HG03108 (cell line): ENCODE measurements around the gene PSAP.

Experiments used
- ATAC-seq: cut with Tn5 transposase; IDR thresholded peaks from one replicate; pipeline ENCODE4 v1.9.1; 2021; ENCODE audit warnings: moderate library complexity; ENCODE audit not compliant: unreplicated experiment

PSAP gene

DNA sequence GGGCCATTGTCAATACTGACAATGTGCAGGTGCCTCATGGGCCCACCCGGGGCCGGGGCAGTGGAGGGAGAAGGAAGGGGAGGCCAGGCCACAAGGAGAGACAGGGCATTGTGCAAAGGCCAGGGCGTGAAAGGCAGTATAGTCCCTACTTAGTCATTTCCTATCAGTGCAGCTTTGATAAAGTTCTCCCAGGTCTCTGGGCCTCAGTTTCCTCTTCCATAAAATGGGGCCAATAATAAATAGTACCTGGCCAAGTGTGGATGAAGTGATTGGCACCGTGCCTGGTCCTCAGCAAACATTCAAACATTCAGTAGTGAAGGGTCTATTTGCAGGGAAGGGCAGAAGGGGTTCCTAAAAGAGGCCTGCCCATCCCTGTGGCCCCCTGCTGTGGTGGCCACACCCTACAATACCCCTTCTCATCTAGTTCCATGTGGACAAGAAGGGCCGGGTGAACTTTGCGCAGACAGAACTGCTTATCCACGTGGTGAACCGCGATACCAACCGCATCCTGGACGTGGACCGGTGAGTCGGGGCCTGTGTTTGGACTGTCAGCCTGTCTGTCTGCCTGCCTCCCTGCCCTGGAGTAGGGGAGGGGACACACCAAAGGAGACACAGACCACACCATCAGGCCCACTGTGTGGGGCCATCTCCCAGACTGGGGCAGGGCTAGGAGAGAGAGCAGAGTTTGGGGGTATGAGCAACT, 40.9 kb downstream of the PSAP start:
- ATAC-seq = no peak

DNA sequence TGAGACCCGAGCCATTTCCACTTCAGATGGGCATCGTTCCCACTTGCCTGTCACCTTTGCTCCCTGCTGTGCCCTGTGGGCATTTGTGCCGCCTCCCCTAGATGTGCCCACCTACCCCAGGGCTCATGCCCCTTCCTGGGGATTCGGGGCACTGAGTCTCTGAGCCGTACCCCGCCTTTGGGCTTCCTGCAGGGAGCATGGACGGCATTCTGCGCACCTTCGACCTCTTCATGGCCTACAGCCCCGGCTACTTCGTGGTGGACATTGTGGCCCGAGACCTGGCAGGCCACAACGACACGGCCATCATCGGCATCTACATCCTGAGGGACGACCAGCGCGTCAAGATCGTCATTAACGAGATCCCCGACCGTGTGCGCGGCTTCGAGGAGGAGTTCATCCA, 41.4 kb downstream of the PSAP start:
- no peak for ATAC-seq

DNA sequence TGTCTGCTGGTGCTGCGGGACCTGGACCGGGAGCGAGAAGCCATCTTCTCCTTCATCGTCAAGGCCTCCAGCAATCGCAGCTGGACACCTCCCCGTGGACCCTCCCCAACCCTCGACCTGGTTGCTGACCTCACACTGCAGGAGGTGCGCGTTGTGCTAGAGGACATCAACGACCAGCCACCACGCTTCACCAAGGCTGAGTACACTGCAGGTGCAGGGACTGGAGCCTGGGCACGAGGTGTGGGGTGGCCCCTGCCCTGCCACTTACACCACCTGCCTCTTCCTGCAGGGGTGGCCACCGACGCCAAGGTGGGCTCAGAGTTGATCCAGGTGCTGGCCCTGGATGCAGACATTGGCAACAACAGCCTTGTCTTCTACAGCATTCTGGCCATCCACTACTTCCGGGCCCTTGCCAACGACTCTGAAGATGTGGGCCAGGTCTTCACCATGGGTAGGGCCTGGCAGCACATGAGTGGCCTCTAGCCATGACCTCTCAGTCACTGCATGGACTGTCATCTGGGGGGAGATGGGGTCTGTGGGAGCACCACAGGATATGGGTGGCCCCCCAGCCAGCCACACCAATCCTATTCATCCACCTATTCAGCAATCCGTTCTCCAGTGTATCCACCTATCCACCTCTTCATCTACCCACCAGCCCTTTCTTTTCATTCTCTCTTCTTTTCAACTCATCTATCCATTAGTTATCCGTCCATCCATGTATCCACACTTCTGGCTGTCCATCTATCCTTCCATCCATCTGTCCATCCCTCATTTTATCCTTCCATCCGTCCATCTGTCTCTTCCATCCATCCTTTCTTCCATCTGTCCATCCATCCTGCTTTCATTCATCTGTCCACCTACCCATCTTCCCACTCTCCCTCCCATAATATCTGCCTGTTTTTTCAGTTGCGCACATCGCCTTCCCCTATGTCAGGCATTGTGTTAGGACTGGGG, 43.2 kb downstream of the PSAP start:
- ATAC-seq = no peak

DNA sequence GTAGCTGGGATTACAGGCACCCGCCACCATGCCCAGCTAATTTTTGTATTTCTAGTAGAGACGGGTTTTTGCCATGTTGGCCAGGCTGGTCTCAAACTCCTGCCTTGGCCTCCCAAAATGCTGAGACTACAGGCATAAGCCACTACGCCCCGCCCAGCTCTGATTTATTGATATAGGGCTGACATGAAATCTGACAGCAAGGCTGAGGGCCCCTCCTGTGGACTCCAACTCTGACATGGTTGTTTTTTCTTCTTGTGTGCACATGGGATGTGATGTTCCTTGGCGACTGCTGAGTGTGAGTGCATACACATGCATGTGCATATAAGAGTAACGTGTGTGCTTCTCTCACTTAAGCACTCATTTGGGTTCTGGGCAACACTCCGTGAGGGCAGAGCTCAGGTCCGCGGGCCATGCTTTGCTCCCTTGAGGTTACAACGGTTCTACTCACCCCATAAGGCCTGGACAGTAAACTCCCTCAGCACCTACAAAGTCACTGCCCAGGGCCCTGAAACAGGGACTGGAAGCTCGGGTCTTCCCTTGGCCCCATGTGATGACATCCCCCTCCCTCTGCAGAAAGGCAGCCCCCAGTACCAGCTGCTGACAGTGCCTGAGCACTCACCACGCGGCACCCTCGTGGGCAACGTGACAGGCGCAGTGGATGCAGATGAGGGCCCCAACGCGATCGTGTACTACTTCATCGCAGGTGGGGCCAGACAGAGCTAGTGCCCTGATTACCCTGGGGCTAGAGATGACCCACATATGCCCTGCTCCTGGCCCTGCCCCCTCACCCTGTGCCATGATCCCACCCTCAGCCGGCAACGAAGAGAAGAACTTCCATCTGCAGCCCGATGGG, 44.1 kb downstream of the PSAP start:
- no peak for ATAC-seq

DNA sequence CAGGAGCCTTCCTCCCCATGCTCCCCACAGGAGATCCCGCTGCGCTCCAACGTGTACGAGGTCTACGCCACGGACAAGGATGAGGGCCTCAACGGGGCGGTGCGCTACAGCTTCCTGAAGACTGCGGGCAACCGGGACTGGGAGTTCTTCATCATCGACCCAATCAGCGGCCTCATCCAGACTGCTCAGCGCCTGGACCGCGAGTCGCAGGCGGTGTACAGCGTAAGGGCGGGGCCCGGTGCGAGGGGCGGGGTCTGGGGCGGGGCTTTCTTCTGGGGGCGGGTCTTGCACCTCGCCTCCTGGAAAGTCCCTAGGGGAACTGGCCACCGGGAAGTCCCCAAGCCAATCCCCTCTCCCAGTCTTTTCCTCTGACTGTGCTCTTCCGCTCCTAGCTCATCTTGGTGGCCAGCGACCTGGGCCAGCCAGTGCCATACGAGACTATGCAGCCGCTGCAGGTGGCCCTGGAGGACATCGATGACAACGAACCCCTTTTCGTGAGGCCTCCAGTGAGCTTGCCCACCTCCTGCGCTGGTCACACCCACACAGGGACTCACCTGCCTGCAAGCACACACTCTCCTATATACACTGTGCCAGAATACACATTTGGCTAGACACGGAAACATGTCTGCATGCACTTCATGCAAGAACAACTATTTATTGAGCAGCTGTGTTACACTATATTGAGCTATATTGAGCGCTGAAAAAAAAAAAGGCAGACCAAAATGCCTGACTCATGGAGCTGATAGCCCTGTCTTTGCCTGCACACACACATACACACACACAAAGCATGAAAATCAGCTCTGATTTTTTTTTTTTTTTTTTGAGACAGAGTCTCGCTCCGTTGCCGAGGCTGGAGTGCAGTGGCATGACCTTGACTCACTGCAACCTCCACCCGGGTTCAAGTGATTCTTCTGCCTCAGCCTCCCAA, 45.0 kb downstream of the PSAP start:
- no peak for ATAC-seq

DNA sequence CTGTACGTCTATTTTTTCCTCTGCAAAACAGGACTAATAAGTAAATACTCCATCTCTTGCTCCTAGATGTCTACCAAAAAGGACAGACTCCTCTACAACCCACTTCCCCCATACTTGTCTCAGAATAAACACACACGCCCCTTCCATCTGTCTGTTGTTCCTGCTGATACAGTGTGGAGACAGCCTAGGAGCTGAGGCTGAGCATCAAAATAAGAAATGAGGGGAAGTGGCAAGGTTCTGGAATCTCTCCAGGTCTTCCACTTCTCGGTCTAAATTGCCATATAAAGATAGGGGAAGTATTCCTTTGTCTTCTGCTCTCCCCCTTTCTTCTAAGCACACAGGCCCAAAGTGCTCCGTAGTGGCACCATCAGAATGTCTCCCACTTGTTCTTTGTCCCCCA, 47.0 kb downstream of the PSAP start:
- ATAC-seq = no peak

DNA sequence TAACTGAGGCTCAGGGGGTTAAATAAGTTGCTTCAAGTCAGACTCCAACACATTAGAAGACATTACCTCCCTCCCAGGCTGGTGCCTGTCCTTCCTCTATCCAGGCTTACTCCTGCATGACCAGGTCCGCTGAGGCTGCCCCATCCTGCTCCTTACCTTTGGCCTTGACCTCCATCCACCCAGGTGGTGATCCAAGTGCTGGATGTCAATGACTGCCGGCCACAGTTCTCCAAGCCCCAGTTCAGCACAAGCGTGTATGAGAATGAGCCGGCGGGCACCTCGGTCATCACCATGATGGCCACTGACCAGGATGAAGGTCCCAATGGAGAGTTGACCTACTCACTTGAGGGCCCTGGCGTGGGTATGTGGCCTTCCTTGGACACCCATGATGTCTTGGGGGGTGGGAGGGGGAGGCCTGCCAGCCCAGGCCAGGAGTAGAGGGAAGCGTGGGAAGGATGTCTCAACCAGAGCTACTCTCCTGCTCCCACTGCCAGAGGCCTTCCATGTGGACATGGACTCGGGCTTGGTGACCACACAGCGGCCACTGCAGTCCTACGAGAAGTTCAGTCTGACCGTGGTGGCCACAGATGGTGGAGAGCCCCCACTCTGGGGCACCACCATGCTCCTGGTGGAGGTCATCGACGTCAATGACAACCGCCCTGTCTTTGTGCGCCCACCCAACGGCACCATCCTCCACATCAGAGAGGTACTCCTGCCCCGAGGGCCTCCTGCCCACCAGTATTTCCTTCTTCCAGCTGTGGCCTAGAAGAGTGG, 48.1 kb downstream of the PSAP start:
- ATAC-seq = no peak

DNA sequence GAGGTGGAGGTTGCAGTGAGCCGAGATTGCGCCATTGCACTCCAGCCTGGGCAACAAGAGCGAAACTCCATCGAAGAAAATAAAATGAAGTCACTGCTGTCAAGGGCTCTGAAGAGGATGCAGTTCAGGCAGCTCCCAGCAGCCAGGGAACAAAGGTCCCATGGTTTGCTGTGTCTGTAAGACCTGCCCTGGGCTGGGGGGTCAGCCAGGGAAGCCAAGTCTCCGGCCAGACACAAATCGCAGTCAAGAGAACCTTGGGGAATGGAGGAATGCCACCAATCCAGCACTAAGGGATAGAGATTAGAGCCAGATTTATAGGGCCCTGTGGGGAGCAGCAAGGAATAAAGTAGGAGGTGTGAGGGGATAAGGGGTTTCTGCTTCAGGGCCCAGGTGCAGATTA, 48.8 kb downstream of the PSAP start:
- no peak for ATAC-seq

DNA sequence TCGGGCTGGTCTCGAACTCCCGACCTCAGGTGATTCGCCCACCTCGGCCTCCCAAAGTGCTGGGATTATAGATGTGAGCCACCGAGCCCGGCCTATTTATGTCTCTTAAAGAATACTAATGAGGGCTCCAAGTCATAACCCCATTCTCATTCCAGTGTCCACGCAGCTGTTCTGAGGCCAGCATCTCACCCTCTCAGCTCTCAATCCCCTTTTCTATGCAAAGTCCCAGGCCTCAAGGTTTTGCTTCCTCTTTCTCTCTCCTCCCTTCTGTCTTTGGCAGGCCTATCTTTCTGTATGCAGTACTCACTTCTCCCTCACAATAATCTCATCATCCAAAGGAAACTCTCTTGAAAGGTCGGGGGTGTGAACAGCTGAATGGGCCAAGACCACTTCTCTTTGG, 49.7 kb downstream of the PSAP start:
- ATAC-seq = peak; percentile 81

DNA sequence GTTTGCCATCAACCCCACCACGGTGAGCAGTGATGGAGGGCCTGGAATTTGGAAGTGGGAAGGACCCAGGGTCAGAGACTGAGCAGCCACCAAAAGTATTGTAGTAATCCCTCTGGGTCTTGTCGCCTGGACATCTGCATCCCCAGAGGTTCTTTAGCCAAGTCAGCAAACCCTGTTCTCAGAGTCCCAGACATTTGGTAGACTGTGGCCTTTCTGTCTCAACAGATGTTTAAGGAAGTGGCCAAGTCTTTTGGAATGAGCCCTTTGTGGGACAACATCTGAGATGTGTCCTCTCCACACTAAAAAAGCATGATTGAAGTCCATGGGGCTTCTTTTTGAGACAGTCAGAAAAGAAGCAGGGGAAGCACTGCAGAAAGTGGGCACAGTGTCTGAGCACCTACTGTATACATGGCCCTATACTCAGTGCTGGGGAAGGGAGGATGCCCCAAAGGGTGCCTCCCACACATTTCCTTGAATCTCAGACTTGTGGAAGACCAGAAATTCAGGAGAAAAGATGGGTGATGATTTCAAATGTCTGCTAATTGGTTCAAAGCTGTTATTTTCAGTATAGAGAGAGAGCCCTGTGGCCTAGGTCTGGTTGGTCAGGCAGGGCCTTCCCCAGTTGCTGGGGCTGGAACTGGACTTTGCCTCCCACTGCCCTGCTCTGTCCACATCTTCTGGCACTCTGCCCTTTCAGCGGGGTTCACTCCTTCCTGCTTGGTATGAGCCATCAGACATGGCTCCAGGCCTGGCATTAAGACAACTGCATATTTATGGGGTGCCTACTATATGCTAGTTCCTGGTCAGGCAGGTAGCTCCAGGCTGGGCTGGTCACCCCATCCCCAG, 51.2 kb downstream of the PSAP start:
- ATAC-seq = no peak

DNA sequence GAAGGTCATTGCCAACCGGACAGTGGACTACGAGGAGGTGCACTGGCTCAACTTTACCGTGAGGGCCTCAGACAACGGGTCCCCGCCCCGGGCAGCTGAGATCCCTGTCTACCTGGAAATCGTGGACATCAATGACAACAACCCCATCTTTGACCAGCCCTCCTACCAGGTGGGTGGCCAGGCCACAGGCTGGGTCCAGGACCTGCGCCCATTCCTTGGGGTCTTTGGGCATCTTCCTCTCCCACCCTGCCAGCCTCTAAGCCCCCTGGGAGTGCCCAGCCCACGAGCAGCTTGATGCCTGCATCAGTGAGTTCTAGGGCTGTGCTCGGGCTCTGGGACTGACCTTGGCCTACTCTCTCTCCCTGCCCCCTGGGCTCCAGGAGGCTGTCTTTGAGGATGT, 51.9 kb downstream of the PSAP start:
- ATAC-seq = no peak

DNA sequence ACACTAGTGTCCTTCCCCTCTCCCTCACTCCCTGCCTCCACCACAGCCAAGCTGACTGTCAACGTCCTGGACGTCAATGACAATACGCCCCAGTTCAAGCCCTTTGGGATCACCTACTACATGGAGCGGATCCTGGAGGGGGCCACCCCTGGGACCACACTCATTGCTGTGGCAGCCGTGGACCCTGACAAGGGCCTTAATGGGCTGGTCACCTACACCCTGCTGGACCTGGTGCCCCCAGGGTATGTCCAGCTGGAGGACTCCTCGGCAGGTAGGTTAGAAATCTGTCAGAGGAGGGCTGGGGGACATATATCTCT, 52.8 kb downstream of the PSAP start:
- no peak for ATAC-seq

DNA sequence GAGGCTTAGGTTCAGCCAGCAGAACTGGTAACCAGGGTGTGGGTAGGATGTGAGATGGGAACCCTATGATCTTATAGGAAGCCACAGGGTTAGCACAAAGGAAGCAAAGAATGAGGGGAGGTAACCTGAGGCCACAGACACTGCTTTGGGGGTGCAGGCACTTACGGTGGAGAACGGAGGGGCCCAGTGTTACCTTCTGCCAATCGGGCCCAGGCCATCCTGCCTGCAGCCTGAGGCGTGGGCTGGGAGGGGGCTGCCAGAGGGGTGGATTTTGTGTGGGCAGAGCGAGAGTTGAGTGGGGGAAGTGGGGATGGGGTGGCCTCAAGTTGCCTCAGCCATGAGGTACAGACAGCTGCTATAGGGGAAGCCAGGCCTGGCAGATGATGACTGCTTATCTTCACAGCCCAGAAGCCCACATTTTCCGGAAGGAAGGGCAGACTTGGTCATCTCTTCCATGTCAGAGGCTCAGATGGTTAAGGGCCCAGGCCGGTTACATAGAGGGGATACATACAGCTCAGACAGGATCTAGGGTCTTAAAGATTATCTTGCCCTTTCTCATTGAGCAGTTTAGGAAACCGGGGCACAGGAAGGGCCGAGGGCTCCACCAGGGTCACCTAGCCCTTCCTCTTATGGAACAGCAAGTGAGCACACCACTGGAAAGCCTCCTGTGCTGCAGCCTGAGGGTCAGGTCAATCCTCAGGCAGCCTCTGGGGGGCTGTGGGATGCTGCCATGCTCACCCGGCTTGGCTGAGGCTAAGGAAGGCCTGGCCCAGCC, 53.3 kb downstream of the PSAP start:
- ATAC-seq = no peak

DNA sequence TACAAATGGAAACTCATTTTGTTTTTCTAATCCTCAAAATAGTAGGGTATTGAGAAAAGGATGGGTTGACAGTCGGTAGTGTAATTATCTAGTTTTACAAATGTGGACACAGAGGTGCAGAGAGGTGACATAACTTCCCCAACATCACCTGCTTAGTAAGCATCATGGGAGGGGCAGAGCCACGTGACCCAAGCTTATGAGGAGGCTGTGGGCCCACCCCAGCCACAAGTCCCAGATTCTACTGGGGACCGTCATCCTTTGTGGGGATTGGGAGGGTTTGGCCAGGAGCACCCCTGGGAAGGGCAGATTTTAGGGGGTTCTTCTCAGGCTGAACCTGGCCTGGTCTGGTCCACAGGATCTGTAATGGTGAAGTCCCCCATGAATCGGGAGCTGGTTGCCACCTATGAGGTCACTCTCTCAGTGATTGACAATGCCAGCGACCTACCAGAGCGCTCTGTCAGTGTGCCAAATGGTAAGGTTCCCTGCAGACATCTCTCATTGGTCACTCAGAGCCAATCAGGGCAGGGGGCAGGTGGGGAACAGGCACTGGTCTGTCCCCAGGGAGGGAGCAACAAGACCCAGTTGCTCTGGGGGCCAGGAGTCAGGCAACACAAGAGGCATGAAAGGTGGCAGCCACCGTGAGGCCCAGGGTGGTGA, 54.2 kb downstream of the PSAP start:
- no peak for ATAC-seq

DNA sequence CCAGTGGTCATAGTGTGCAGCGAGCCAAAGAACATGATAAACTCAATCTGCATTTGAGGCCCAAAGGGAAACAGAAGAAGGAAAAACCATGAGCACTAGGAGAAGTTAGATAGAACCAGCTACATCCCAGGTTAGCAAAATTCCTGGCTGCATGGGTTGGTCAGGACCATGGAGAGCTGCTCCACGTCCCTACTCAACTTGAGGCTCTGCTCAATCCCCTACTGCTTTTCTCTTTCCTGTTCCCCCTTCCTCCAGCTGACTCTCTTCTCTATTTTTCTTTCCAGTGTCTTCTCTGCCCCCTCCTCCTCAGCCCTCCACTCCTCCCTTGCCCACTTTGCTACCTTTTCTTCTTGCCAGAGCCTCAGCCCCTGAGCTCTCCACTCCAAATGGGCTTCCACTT, 55.8 kb downstream of the PSAP start:
- no peak for ATAC-seq

DNA sequence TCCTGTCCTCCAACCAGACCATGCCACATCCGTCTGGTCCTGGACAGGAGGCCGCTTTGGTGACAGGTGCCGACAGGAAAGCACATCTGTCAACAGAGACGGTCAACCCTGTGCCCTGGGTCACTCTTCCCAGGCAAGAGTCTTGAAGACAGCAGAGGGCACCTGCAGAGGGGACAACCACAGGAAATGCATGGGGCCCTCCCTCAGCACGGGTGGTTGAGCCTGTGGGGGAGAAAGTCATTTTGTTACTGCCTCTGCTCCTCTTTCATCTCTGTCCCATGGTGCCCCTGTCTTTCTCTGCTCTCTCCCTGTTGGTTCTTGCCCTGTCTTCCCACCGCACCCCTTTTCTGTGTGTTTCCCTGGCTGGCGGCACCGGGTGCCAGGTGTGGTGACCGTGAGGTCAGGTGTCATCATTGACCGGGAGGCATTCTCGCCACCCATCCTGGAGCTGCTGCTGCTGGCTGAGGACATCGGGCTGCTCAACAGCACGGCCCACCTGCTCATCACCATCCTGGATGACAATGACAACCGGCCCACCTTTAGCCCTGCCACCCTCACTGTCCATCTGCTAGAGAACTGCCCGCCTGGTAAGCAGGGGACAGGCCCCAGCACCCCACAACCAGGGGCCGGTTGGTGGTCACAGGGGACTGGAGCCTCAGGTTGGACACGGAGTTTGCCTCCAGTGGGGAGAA, 60.2 kb downstream of the PSAP start:
- peak; percentile 80 for ATAC-seq

DNA sequence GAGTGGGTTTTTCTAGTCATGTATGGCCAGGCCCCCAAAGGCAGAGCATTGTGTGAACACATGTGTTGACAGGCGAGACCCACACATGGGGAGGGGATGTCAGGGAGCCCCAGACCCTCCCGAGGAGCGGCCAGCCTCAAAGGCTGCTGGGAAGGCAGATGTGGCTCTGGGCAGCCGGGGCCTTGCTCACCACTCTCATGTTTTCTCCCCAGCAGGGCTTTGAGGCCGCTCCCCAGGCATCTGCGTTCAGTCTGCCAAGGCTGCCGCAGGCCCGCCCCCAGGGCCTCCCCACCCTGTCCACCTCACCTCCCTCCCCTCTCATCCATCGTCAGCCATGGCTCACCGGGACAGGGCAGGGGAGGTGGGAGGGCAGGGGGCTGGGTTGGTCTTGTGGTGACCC, 61.2 kb downstream of the PSAP start:
- ATAC-seq = no peak
